Dedifferentiated amniotic fluid mesenchymal stem cell (primary cell): ENCODE data around the gene GNG4.

Source experiments
- DNase-seq: peaks from one replicate; pipeline ENCODE4 v3.0.0-alpha.2; 2016; ENCODE audit errors: extremely low spot score

Gene GNG4

DNA sequence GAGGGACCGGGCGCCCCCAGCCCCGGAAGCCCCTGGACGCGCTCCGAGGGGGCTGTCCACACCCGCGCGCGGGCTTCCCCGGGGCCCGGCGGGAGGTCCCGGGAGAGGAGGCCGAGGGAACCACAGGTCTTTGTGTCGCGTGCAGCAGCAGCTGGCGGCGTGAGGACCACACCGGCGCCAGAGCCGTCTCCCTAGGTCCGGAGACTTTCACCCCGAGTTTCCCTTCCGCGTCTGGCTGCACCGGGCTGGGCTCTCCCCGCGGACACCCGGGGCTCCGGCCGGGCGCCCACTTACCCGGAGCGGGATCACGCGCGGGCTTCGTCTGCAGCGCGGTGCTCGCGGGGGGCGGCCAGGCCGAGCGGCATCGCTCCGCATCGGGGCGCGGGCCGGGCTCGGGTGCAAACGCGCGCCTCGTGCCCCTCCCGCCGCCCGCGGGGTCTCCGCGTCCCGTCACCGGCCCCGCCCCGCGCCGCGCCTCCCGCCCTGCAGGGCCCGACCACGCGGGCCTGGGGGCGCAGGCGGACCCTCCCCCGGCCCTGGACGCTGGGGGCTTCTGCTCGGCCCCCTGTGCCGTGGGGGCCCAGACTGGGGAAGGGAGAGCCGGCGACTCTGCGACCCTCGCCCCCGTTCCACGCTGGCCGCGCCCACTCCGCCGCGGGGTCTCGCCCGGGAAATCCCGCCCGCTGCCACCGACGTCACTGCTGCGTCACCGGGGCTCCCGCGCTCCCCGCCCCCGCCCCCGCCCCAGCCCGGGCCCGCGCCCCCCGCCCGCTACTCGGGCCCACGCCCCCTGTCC lies at the start of gene GNG4:
Gene GNG4, minus strand, starts transcription at position 417 of the 796 bp plus-strand sequence. CDS start 65,946 bp downstream, outside the sequence.
- DNase-seq, result no peak

DNA sequence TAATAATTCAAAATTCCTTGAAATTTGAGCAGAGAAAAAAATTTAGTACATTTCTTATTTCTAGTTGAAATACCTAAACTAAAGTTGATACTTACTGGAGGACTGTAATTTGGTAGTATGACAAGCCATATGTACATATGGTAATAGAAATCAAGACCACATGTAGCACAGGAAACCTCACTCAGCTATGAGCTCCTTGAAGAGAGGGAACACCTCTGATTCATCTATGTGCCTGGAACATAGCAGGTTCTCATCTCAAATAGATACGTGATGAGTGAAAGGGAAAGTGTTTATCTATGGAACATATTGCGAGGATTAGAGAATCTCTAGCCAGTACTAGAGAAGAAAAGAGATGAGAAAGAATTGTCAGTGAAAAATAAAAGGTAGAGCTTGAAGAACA lies 47.9 kb upstream of the GNG4 start:
- DNase-seq, result no peak

DNA sequence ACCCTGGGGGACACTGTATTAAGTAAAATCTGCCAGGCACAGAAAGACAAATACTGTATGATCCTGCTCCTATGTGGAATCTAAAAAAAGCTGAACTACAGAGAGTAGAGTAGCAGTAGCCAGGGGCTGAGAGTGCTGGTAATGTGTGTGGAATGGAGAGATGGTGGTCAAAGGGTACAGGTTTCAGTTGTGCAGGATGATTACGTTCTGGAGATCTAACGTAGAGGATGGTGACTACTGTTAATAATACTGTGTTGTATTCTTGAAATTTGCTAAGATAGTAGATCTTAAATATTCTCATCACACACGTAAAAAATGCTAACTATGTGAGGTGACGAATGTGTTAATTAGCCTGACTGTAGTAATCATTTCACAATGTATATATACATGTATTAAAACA lies 39.8 kb upstream of the GNG4 start:
- DNase-seq, result no peak

DNA sequence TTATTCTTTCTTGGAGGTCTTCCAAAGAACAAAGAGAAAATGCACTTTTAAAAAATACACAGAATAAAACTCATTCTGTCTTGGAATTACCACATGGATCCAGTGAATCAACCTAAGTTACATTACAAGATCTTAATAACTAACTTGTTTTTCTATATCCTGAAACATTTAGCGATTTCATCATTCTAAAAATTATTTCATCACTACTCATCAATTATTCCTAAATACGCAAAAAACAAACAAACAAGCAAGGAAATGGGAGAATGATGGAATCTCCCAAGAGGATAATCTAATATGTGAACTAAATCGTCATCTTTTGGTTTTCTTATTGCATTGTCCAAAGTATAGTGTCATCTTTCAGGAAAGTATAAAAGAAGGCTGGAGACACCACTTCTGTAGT lies 38.5 kb upstream of the GNG4 start:
- DNase-seq, result no peak

DNA sequence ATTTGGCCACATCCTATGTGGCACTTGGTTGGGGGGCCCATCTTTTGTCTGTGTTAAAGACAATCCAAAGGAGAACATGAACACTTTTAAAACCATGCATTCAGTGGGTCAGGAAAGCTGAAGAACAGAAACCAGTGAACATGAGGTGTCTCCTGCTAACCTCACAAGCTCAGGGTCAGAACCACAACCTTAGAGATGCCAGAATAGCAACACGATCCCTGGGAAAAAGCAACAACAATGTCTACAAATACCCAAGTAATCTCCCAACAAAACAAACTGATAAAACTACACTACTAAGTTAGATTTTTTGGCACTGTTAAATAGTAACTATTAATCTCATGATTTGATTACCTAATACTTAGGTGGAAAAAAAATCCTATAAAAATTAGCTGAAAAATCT lies 34.1 kb upstream of the GNG4 start:
- DNase-seq, result no peak

DNA sequence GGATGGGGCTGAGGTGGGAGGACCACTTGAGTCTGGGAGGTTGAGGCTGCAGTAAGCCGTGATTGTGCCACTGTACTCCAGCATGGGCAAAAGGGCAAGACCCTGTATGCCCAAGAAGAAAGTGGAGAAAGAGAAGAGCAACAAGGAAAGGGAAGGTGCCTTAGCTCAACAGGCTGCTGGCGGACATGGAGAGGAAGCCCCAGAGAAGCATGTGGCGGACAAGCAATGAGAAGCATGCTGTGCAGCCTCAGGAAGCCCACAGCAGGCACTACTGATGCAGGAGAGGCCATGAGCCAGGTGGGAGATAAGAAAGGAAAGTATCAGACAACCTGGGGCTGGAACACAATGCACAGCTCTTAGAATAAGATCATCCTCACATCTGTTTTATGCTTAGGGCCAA lies 32.6 kb upstream of the GNG4 start:
- DNase-seq, result no peak

DNA sequence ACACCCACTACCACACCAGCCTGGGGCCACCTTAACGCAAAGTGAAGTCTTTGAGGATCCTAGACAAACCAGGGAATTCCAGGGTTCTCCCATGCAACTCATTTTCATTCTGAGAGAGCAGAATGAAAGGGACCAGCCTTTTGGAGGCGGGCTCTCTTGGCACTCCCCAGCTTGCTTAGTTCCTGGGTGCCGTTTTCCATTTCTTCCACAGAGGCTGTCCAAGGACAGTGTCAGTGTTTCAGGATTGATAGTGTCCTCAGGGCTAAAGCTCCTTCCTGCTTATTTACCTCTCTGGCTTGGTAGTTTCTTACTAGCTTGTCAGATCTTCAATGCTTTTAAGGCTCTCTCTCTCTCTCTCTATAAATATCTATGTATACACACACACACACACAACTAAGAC lies 30.1 kb upstream of the GNG4 start:
- no peak for DNase-seq

DNA sequence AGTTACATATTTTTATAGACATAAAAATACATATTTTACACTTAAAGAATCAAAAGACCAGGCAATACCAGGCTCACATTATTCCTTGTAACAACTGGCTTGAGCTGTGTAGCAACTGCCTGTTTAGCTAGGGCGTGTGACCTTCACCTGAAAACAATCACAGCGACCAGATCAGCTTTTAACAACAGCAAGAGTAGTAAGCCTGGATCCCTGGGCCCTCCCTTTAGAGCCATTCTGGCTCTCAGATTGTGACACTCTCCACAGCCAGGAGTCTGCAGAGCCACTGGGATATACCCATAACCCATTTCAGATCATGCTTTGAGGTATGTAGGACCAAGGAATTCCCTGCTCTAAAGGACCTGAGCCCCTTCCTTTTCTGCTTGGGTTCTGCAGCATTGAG lies 29.4 kb upstream of the GNG4 start:
- no peak for DNase-seq

DNA sequence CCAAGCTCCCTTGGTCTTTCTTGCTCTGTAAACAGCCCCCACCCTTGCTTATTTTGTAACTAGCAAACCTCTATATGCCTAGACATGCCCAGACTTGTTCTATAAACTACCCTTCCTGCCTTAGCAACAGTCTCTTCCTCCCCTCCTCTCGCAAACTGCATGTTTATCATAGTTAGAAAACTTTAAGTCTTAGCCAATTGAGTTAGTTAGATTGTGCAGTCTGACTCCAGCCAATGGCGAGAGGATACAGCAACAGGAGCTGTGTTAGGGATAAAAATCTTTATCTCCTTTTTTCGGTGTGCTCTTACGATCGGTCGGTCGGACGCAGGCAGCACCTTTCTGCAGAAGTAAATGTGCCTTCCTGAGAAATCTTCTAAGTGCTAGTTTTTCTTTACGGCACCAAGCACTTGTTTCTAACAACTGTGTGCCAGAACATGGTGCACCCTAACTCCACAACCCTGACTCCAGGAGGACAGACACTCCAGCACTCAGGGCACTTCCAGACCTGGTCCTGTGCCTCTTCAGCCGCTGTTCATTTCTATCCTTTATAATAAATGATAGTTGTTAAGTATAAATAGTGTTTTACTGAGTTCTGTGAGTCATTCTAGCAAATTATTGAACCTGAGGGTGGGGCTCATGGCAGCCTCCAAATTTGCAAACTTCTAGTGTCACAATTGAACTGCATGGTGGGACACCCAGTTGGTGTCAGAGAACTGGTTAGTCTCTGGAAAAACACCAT lies 25.7 kb upstream of the GNG4 start:
- no peak for DNase-seq

DNA sequence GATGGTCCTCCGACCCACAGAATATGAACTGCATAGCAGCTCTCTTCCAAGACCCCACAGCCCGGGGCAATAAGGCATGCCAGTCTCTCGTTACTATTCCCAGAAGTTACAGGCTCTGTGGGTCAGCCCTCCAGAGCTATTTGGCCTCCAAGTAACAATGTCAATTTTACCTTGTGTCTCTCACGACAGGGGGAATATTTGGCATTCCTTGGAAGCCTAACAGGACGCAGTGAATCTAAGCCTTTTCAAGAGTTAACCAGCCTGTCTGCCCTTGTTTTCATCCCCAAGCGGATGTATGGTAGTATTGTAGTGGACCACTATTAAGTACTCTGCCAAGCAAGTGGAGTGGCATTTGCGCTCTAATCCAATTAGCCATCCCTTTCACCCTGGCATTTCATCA lies 24.4 kb upstream of the GNG4 start:
- DNase-seq, result no peak

DNA sequence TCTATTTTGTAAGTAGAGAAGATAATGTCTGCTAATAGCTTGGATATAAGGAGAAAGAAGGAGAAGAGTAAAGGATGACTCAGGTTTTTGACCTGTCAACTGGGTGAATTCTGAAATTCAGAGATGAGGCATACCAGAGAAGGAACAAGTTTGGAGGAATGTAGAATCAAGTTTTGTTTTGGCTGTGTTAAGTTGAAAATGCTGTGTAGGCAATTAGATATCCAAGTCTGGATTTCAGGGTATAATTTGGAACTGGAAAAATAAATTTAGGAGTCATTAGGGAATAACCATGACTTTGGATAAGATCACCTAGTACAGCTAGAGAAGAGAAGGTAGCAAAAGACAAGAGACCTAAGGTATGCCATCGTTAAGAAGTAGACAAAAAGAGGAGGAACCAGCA lies 22.4 kb upstream of the GNG4 start:
- DNase-seq, result no peak

DNA sequence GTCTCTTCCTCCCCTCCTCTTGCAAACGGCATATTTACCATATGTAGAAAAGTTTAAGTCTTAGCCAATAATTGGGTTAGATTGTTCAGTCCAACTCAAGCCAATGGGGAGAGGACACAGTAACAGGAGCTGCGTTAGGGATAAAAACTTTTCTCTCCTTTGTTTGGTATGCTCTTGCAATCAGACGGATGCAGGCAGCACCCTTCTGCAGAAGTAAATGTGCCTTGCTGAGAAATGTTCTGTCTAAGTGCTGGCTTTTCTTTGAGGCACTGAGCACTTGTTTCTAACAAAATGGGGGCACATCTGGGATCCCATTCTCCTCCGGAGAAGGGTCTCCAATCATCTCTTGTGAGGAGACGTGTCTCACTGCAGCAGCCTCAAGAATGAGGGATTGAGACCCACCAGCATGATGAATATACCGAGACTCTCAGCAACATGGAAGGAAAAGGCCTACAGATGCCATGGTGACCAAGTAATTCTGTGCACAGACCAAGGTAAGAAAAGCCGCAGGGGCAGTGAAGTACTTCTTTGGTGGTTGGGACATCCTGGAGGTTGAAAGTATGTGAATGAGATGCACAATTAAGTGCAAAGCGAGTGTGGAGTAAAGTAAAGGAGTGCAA lies 20.7 kb upstream of the GNG4 start:
- DNase-seq, result no peak

DNA sequence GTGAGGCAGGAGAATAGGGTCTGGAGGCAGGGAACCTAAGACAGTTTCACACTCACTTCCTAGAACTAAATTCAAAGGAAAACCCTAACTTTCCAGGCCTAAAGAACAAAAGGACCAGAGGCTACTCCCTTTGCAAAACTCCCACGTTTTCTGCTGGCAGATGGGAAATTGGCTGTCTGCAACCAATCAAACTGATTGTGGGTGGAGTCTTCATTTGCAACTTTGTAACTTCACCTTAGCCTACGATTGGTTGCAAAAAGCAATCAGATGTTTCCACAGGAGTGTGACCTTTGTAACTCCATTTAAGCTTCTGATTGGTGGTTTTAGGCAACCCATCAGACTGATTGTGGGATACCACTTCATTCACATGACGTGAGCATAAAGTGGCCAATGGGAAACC lies 19.7 kb upstream of the GNG4 start:
- DNase-seq, result no peak

DNA sequence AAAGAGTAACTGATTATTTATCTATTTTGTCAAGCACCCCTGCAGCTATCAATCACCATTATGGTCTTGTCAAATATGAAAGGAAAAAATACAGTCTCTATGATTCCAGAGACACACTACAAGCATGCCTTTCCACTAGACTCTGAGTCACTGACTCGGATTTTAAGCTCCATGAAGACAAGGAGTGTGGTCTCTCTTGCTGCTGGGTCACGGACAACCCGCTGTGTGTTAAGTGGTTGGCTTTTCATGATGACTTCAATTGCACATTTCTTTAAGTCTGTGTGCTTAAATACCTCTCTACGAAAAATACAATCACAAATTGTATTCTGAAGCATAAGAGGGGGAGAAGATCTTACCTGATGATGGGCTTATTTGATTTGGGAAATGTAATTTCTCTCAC lies 14.0 kb upstream of the GNG4 start:
- no peak for DNase-seq

DNA sequence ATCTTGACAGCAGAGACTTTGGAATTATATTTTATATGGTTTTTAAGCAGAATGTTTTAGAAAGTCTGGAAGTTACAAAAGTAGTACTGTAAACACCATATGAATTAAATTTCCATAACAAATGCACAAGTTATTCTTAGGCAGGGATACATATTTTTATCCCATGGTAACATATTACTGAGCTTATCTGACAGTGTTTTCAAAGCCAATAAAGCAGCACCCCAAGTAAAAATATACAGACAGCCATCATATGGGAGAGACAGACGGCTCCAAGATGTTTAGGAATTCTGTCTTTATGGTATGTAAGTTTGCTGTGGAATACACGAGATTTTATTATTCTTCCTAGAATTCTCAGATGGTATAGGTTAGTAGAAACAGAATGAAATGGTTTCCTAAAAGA lies 12.0 kb upstream of the GNG4 start:
- no peak for DNase-seq

DNA sequence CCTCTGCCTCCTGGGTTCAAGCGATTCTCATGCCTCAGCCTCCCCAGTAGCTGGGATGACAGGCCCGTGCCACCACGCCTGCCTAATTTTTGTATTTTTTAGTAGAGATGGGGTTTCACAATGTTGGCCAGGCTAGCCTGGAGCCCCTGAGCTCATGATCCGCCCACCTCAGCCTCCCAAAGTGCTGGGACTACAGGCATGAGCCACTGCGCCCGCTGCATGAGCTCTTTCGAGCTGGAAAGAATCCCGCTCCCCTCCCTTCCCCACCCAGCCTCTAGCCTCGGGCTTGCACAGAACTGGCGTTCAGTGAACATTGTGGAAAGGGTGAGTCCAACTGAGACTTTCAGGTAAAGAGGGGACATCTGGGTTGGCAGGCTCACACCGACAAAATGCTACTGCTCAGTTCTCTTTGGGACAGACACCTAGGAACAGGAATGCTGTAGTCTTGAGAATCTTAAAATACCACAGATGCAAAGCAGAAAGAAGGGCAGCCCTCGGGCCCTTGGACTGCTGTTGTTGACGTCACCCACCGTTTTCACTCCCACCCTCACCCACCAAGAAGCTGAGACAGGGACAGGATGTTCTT lies 9.7 kb upstream of the GNG4 start:
- no peak for DNase-seq

DNA sequence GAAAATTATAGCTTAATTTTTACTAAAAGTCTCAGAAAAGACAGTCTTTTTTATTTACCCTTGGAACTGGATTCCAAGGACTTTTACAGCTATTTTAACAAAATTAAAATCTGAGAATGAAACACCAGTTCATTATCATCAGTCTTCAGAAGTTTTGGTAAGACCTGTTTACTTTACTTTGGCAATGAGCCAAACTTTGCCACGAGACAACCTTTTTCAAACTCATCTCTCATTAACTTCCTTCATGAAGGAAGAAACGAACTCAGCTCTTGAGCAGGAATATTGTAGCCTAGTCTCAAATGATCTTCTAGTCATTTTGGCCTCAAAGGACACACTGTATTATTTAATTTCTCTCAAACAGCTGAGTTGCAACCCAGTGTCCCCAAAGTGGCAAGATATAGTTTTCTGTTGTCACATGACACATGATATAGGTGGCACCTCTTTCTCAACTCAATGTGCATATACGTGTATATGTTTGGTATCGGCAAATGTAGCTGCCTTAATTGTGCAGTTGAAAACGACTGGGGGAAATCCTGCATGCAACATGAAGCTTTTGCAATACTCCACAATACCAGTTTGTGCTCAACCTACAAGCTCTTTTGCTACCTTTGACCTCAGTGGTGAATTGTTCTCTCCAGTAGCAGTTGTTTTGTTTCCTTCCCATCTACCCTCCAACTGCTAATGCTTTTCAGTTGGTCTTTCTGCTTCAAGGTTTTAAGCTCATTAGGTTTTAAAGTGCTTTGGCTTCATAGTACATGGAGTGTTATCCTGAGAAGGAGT lies 8.4 kb upstream of the GNG4 start:
- no peak for DNase-seq

DNA sequence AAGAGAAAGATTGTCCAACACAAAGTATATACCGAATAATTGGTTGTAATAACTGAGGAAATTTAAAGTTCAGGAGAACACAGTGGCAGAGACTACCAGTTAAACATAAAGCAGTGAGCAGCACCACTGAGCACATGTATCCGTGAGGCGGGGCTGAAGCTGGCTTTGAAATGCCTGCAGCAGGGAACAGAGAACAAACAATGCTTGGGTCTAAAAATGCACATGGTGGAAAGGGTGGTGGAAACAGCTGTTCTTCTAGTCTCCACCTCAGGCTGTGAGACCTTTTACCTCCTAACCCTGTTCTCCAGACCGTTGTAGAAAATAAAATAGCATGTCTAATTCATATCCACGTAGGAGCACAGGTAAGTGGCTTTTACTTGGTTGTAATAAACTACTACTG lies 7.7 kb upstream of the GNG4 start:
- no peak for DNase-seq

DNA sequence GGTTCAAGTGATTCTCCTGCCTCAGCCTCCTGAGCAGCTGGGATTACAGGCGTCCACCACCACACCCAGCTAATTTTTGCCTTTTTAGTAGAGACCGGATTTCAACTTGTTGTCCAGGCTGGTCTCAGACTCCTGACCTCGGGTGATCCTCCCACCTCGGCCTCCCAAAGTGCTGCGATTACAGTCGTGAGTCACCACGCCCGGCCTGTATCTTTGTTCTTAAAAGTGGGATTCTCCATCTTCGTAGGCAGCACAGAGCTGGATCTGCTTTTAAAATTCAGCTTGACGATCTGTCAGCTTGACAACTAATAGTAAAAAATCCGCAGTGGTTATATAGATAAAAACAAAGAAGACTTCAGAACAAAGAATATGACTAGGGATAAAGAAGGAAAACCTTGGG lies 2.8 kb upstream of the GNG4 start:
- no peak for DNase-seq

DNA sequence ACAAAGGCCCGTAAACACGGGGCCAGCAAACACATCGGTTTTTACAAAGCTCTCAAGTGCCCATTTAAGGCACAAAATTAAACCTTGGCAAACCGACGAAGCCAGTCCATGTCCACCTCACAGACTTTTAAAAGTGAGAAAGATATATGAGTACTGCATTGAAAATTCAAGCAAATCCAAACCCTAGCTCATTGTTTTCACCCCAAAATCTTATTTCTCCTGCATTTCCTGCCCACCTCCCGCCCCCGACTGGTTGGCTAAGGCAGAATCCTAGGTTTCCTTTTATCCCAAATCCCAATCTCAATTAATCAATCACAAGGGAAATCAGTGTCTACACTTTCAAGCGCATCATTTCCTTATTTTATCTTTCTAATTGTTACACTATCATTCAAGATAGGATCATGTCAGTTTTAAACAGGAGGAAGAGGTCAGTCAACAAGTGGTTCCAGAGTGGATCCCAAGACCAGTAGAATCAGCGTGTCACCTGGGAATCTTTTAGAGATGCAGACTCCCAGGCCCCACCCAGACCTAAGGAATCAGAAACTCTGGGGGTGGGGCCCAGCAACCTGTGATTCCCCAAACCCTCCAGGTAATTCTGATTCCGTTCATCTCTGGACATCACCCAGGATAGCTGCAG lies 1.7 kb upstream of the GNG4 start:
- no peak for DNase-seq
